ENCODE data around the gene AAMP.
"Not testable (repeated sequence)": the region's sequence is repeated elsewhere in the genome, so short reads cannot be mapped to it uniquely, and the experiment has no call there.

The AAMP gene

DNA sequence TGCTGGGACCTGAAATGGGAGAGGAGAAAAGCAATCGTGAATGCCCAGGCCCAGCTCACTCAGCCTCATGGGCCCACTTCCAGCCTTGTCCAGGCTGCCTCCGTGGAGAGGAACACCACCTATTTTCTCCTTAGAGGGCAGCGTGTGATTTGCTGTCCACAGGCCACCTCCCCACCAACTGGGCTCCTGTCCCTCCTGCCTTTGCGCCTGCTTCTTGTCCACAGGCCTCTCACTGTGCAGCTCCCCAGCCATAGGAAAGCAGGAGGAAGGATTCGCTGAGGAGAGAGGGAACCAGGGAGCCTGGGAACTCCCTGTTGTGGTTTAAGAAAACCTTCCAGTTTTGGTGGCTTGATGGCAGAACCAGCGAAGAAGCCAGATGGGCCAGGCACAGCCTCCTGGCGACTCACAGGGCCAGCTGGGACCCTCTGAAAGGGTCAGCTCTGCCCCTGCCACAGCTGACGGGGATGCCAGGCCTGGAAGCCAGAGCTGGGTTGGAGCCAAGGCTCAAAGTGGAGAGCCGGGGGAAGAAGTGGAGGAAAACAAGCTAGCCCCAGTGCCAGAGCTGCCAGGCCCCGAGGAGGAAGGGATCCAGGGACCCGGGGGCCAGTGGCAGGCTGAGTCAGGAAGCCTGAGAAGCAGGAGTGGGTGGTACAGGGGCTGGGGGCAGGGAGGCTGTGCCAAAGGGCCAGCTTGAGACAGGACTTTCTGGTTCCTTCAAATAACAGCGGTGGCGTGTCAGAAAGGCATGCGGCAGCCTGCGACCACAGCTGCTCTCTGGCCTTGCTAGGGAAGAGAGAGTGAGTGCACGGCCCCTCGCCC is 12.4 kb upstream of the AAMP start:
- no peaks in the 10 kb centered on the region for H3K9me3 ChIP-seq (ENCODE audit: control insufficient read depth, insufficient read depth, low read length)
- no peak overlapping the region for H3K9ac ChIP-seq (ENCODE audit: low read depth, low read length)
- H3K4me1 ChIP-seq (ENCODE audit: control insufficient read depth, insufficient read depth, low read length), result peaks cover 9% of the 10 kb centered on the region
- H3K4me3 ChIP-seq (ENCODE audit: low read depth, low read length), result no peak overlapping the region
- peaks cover 22% of the 10 kb centered on the region for H3K36me3 ChIP-seq (ENCODE audit: control insufficient read depth, insufficient read depth, low read length)
- H3K27ac ChIP-seq (ENCODE audit: low read depth, low read length), result peak overlapping the region; percentile 45
- no peaks in the 10 kb centered on the region for H3K27me3 ChIP-seq (ENCODE audit: control insufficient read depth, insufficient read depth, low read length)

DNA sequence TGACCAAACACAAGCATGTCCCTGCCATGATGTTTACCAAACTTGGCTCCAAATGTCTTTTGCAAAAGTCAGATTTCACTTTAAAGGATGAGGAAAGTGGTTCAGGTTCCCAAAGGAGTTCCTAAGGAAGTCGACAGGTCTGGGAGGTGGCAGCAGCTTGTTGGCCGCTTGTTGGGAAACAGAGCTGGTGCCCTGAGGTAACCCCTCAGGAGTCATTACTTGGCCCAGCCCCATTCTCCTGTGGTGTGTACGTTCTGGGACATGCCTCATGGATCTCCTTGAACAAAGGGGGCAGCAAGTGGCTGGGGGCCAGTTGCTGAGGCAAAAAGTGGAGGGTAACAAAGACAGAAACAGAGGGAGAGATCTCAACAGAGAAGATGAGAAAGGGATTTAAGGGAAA is 11.5 kb upstream of the AAMP start:
- Histone ChIP-seq H3K4me1 (ENCODE audit: control insufficient read depth, insufficient read depth, low read length) (peaks cover 3% of the 10 kb centered on the region), H3K9ac (ENCODE audit: low read depth, low read length) (no peak overlapping the region), H3K9me3 (ENCODE audit: control insufficient read depth, insufficient read depth, low read length) (no peaks in the 10 kb centered on the region), H3K36me3 (ENCODE audit: control insufficient read depth, insufficient read depth, low read length) (peaks cover 32% of the 10 kb centered on the region), H3K27me3 (ENCODE audit: control insufficient read depth, insufficient read depth, low read length) (no peaks in the 10 kb centered on the region), H3K4me3 (ENCODE audit: low read depth, low read length) (no peak overlapping the region), H3K27ac (ENCODE audit: low read depth, low read length) (no peak overlapping the region)

- H3K9me3 ChIP-seq (ENCODE audit: control insufficient read depth, insufficient read depth, low read length), result no peaks in the 10 kb centered on the region
- H3K4me3 ChIP-seq (ENCODE audit: low read depth, low read length), result no peak overlapping the region
- no peaks in the 10 kb centered on the region for H3K4me1 ChIP-seq (ENCODE audit: control insufficient read depth, insufficient read depth, low read length)
- no peak overlapping the region for H3K27ac ChIP-seq (ENCODE audit: low read depth, low read length)
- peaks cover 42% of the 10 kb centered on the region for H3K36me3 ChIP-seq (ENCODE audit: control insufficient read depth, insufficient read depth, low read length)
- H3K27me3 ChIP-seq (ENCODE audit: control insufficient read depth, insufficient read depth, low read length), result no peaks in the 10 kb centered on the region
- H3K9ac ChIP-seq (ENCODE audit: low read depth, low read length), result no peak overlapping the region
Observed at GRCh38 chr2:218280260-218280870, 10.4 kb upstream of the AAMP start.

DNA sequence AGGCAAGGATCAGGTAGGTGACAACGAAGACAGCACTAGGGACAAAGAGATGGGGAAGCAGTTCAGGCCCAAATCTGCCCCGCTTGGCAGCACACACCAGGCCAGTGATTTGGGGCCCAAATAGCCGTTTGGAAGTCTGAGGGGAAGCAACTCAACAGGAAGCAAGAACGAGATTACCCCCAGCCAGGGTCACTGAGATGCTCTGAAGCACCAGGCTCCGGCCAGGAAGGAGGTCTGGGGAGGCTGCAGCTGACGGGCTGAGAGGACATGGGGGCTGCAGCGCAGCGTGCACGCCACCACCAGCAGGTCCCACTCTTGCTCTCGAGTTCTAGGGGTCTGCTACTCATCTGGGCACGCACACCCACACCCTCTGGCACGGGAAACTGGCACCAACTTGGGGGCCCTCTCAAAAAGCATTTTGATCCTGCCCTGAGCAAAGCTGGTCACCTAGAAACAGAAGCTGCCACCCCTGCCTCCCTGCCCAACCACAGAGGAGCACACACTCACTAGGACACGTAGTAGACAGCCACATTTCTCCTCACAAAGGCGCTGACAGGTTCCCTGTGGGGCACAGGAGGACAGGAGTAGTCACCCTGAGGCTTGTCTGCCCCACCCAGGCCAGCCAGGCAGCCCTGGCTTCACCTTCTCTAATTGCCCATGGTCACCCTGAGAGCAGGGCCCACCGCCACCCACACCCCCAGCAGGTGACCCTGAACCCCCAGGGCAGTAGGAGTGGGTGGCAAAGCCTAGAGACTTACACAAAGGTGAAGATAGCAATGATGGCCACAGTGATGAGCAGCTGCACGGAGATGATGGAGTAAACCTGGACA is 8.8 kb upstream of the AAMP start:
- H3K27me3 ChIP-seq (ENCODE audit: control insufficient read depth, insufficient read depth, low read length), result no peaks in the 10 kb centered on the region
- no peak overlapping the region for H3K9ac ChIP-seq (ENCODE audit: low read depth, low read length)
- no peaks in the 10 kb centered on the region for H3K9me3 ChIP-seq (ENCODE audit: control insufficient read depth, insufficient read depth, low read length)
- no peak overlapping the region for H3K27ac ChIP-seq (ENCODE audit: low read depth, low read length)
- no peak overlapping the region for H3K4me3 ChIP-seq (ENCODE audit: low read depth, low read length)
- peaks cover 59% of the 10 kb centered on the region for H3K36me3 ChIP-seq (ENCODE audit: control insufficient read depth, insufficient read depth, low read length)
- H3K4me1 ChIP-seq (ENCODE audit: control insufficient read depth, insufficient read depth, low read length), result no peaks in the 10 kb centered on the region

DNA sequence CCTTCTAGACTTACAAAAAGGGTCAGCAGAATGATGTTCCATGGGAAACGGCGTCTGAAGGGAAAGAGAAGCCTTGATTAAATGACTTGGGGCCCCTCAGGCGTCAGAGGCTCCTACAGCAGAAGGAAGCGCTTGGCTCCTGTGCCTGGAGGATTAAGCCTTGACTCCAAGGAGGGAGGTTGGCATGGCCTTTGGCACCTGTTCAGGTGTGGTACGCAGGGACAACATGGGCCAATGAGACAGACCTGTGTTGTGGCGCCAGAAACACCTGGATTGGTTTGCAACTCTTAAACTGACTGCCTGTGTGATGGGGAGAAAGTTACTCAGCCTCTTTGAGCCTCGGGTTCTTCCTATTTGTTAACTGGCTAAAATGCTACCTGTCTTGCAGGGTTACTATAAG is 8.0 kb upstream of the AAMP start:
- peaks cover 61% of the 10 kb centered on the region for H3K36me3 ChIP-seq (ENCODE audit: control insufficient read depth, insufficient read depth, low read length)
- H3K27me3 ChIP-seq (ENCODE audit: control insufficient read depth, insufficient read depth, low read length), result no peaks in the 10 kb centered on the region
- H3K9ac ChIP-seq (ENCODE audit: low read depth, low read length), result no peak overlapping the region

DNA sequence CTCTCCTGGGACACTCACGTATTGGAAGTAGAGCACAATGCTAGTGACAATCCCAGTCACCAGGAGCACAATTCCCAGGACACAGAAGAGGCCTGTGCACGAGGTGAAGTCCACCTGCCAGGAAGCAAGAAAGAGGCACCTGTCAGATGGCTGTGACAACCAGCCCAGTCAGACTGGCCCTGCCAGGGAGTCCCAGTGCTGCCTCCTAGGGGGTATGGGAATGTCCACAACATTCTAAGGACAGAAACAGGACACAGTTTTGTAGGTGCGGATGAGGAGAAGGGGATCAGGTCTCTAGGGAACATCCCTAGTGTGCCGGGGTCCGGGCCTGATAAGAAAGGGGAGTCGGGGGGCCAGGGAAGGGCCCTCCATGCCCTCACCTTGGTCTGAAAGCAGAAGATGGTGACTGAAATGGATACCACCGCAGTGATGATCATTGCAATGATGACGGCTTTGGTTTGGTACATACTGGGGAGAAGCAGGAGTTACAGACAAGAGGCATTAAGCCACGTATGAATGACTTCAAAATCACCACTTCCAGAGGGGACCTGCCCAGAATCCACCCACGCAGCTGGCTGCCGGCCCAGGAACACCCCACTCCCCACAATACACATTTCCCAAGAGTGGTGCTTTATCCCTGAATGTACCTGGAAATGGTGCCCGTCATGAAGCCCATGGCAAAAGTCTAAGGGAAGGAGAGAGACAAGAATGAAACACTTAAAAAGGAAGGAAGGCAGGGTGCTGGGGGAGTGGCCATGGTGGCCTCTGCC is 7.2 kb upstream of the AAMP start:
- no peaks in the 10 kb centered on the region for H3K27me3 ChIP-seq (ENCODE audit: control insufficient read depth, insufficient read depth, low read length)
- H3K9ac ChIP-seq (ENCODE audit: low read depth, low read length), result no peak overlapping the region
- peaks cover 61% of the 10 kb centered on the region for H3K36me3 ChIP-seq (ENCODE audit: control insufficient read depth, insufficient read depth, low read length)
- no peaks in the 10 kb centered on the region for H3K9me3 ChIP-seq (ENCODE audit: control insufficient read depth, insufficient read depth, low read length)
- H3K4me3 ChIP-seq (ENCODE audit: low read depth, low read length), result no peak overlapping the region
- H3K27ac ChIP-seq (ENCODE audit: low read depth, low read length), result no peak overlapping the region
- no peaks in the 10 kb centered on the region for H3K4me1 ChIP-seq (ENCODE audit: control insufficient read depth, insufficient read depth, low read length)

More for the DNA sequence above, 8.0 kb upstream of the AAMP start:
- H3K9me3 ChIP-seq (ENCODE audit: control insufficient read depth, insufficient read depth, low read length), result no peaks in the 10 kb centered on the region
- no peak overlapping the region for H3K4me3 ChIP-seq (ENCODE audit: low read depth, low read length)
- H3K27ac ChIP-seq (ENCODE audit: low read depth, low read length), result no peak overlapping the region
- H3K4me1 ChIP-seq (ENCODE audit: control insufficient read depth, insufficient read depth, low read length), result no peaks in the 10 kb centered on the region

GRCh38 chr2:218275371-218276072 is 5.6 kb upstream of the AAMP start:
- Histone ChIP-seq H3K4me1 (ENCODE audit: control insufficient read depth, insufficient read depth, low read length) (peaks cover 5% of the 10 kb centered on the region; the same call in 1 of the 2 replicates), H3K9me3 (ENCODE audit: control insufficient read depth, insufficient read depth, low read length) (no peaks in the 10 kb centered on the region), H3K27ac (ENCODE audit: low read depth, low read length) (no peak overlapping the region), H3K27me3 (ENCODE audit: control insufficient read depth, insufficient read depth, low read length) (no peaks in the 10 kb centered on the region), H3K4me3 (ENCODE audit: low read depth, low read length) (no peak overlapping the region), H3K9ac (ENCODE audit: low read depth, low read length) (no peak overlapping the region), H3K36me3 (ENCODE audit: control insufficient read depth, insufficient read depth, low read length) (peaks cover 57% of the 10 kb centered on the region)

- no peak overlapping the region for H3K27ac ChIP-seq (ENCODE audit: low read depth, low read length)
- peaks cover 5% of the 10 kb centered on the region; the same call in 1 of the 2 replicates for H3K4me1 ChIP-seq (ENCODE audit: control insufficient read depth, insufficient read depth, low read length)
- H3K9me3 ChIP-seq (ENCODE audit: control insufficient read depth, insufficient read depth, low read length), result no peaks in the 10 kb centered on the region
- H3K27me3 ChIP-seq (ENCODE audit: control insufficient read depth, insufficient read depth, low read length), result no peaks in the 10 kb centered on the region
- H3K9ac ChIP-seq (ENCODE audit: low read depth, low read length), result no peak overlapping the region
- H3K4me3 ChIP-seq (ENCODE audit: low read depth, low read length), result no peak overlapping the region
- H3K36me3 ChIP-seq (ENCODE audit: control insufficient read depth, insufficient read depth, low read length), result peaks cover 49% of the 10 kb centered on the region
Observed at GRCh38 chr2:218274586-218274985, 4.6 kb upstream of the AAMP start.

DNA sequence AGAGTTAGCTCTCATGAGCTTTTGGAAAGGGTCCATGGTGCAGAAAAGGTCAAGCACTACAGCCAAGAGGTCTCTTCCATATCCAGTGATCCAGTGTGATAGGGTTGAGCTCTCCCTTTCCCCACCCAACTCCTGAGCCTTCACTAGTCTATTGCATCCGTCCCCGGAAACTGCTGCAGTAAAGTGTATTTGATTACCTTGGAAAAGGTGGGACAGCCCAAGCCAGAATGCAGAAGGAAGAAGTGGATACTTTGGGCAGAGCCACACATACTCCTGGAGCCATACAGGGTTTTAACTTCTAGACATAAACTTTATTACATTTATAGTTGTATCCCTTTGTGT is 3.9 kb upstream of the AAMP start:
- Histone ChIP-seq H3K9me3 (ENCODE audit: control insufficient read depth, insufficient read depth, low read length) (no peaks in the 10 kb centered on the region), H3K4me3 (ENCODE audit: low read depth, low read length) (no peak overlapping the region), H3K27me3 (ENCODE audit: control insufficient read depth, insufficient read depth, low read length) (no peaks in the 10 kb centered on the region), H3K9ac (ENCODE audit: low read depth, low read length) (no peak overlapping the region), H3K27ac (ENCODE audit: low read depth, low read length) (no peak overlapping the region), H3K36me3 (ENCODE audit: control insufficient read depth, insufficient read depth, low read length) (peaks cover 46% of the 10 kb centered on the region), H3K4me1 (ENCODE audit: control insufficient read depth, insufficient read depth, low read length) (peaks cover 5% of the 10 kb centered on the region; the same call in 1 of the 2 replicates)

DNA sequence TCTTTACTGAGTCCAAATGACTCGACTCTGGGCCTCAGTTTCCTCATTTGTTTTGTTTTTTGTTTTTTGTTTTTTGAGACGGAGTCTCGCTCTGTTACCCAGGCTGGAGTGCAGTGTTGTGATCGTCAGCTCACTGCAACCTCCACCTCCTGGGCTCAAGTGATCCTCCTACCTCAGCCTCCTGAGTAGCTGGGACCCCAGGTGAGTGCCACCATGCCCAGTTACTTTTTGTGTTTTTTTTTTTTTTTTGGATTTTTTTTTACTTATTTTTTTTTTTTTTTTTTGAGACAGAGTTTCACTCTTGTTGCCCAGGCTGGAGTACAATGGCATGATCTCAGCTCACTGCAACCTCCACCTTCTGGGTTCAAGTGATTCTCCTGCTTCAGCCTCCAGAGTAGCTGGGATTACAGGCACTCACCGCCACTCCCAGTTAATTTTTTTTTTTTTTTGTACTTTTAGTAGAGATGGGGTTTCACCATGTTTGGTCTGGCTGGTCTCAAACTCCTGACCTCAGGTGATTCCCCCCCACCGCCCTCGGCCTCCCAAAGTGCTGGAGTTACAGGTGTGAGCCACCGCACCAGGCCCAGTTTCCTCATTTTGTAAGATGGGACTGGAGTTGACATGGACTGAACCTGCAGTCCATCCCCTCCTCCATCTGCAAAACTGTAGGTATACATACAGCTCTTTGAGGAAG is 3.4 kb upstream of the AAMP start:
- H3K27ac ChIP-seq (ENCODE audit: low read depth, low read length); H3K4me3 ChIP-seq (ENCODE audit: low read depth, low read length): not testable (repeated sequence)
- H3K36me3 ChIP-seq (ENCODE audit: control insufficient read depth, insufficient read depth, low read length), result peaks cover 45% of the 10 kb centered on the region

More for the DNA sequence above, 3.4 kb upstream of the AAMP start:
- not testable (repeated sequence) for H3K27me3 ChIP-seq (ENCODE audit: control insufficient read depth, insufficient read depth, low read length); H3K4me1 ChIP-seq (ENCODE audit: control insufficient read depth, insufficient read depth, low read length); H3K9ac ChIP-seq (ENCODE audit: low read depth, low read length); H3K9me3 ChIP-seq (ENCODE audit: control insufficient read depth, insufficient read depth, low read length)

All from HUES48 (cell line).